SKM-1 (cell line): ENCODE results near the gene IL13.
"Not testable (repeated sequence)": the region's sequence is repeated elsewhere in the genome, so short reads cannot be mapped to it uniquely, and the experiment has no call there.

Experiments
- DNase-seq: peaks from one replicate; lab custom pipeline; 2025; ENCODE audit not compliant: unreplicated experiment; lab: John Stamatoyannopoulos, UW

IL13 gene

GRCh38 chr5:132657676-132658380 lies at the start of gene IL13:
TSS of gene IL13 (plus strand) at chr5:132658173. CDS start at chr5:132658187, 14 bp downstream.
- DNase-seq = no peak

GRCh38 chr5:132611965-132612364 lies 46.0 kb upstream of the IL13 start:
- no peak for DNase-seq

- no peak for DNase-seq
Observed at GRCh38 chr5:132612846-132613245, 45.1 kb upstream of the IL13 start.

GRCh38 chr5:132621699-132622098 lies 36.3 kb upstream of the IL13 start:
- DNase-seq = no peak

- no peak for DNase-seq
Observed at GRCh38 chr5:132622608-132623007, 35.4 kb upstream of the IL13 start.

- no peak for DNase-seq
Observed at GRCh38 chr5:132627470-132627869, 30.5 kb upstream of the IL13 start.

- no peak for DNase-seq
Observed at GRCh38 chr5:132628814-132629213, 29.2 kb upstream of the IL13 start.

GRCh38 chr5:132629230-132629944 lies 28.6 kb upstream of the IL13 start:
- no peak for DNase-seq

- not testable (repeated sequence) for DNase-seq
Observed at GRCh38 chr5:132633587-132633986, 24.4 kb upstream of the IL13 start.

- no peak for DNase-seq
Observed at GRCh38 chr5:132635873-132636272, 22.1 kb upstream of the IL13 start.

- DNase-seq = no peak
Observed at GRCh38 chr5:132637241-132637640, 20.7 kb upstream of the IL13 start.

- no peak for DNase-seq
Observed at GRCh38 chr5:132639706-132640130, 18.3 kb upstream of the IL13 start.

GRCh38 chr5:132640613-132641012 lies 17.4 kb upstream of the IL13 start:
- DNase-seq = no peak

- no peak for DNase-seq
Observed at GRCh38 chr5:132641241-132641723, 16.7 kb upstream of the IL13 start.

GRCh38 chr5:132641841-132642240 lies 16.1 kb upstream of the IL13 start:
- no peak for DNase-seq

- no peak for DNase-seq
Observed at GRCh38 chr5:132644177-132644576, 13.8 kb upstream of the IL13 start.

- no peak for DNase-seq
Observed at GRCh38 chr5:132646583-132647266, 11.2 kb upstream of the IL13 start.

- DNase-seq = no peak
Observed at GRCh38 chr5:132647473-132647872, 10.5 kb upstream of the IL13 start.

GRCh38 chr5:132648355-132648754 lies 9.6 kb upstream of the IL13 start:
- no peak for DNase-seq

- DNase-seq = no peak
Observed at GRCh38 chr5:132651838-132652469, 6.0 kb upstream of the IL13 start.

GRCh38 chr5:132653716-132654115 lies 4.3 kb upstream of the IL13 start:
- DNase-seq = no peak
